Measurements from ENCODE around the gene PCK1. TPM values are rescaled to one million over a fixed set of nuclear protein-coding genes. Genes with fewer than 3 reads are reported as not detected.

Gene PCK1
- total and polyA plus RNA-seq, 2 of the 13 experiments (the other 11 are each of a cell fraction or from before 2014, with no cell fraction given): 6.5 to 12.6 TPM

- no peak for TF ChIP-seq ZBTB40 (IDR thresholded peaks at IDR 0.05)
- no peak for TF ChIP-seq ZBTB40 (CRISPR knock-in tag; IDR thresholded peaks at IDR 0.05)
- peak; percentile 58; the same call in 1 of the 2 replicates for TF ChIP-seq ZNF331 (CRISPR knock-in tag; IDR thresholded peaks at IDR 0.05)
- no peak for TF ChIP-seq SOX6 (IDR thresholded peaks at IDR 0.05)
- 0 out of 2 replicates have a peak, but pooled peaks have one; percentile 38 for TF ChIP-seq SOX6 (CRISPR knock-in tag; IDR thresholded peaks at IDR 0.05)
- TF ChIP-seq ZNF839 (CRISPR knock-in tag; IDR thresholded peaks at IDR 0.05; ENCODE audit: borderline replicate concordance): no peak
- no peak for TF ChIP-seq POLR2AphosphoS2 (IDR thresholded peaks at IDR 0.05; ENCODE audit: low read depth, low read length)
- TF ChIP-seq PAWR (CRISPR knock-in tag; IDR thresholded peaks at IDR 0.05; ENCODE audit: borderline replicate concordance): no peak
- TF ChIP-seq ZNF75D (CRISPR knock-in tag; IDR thresholded peaks at IDR 0.05; ENCODE audit: borderline replicate concordance): no peak
- no peak for TF ChIP-seq ZNF337 (CRISPR knock-in tag; IDR thresholded peaks at IDR 0.05; ENCODE audit: borderline replicate concordance, low read depth)
- no peak for TF ChIP-seq ZNF678 (CRISPR knock-in tag; IDR thresholded peaks at IDR 0.05)
- no peak; the same call in 1 of the 2 replicates for TF ChIP-seq ARHGAP35 (CRISPR knock-in tag; IDR thresholded peaks at IDR 0.05; ENCODE audit: borderline replicate concordance)
- TF ChIP-seq JUND (CRISPR knock-in tag; IDR thresholded peaks at IDR 0.05): no peak
- peak; percentile 59; the same call in 1 of the 2 replicates for TF ChIP-seq ZNF501 (CRISPR knock-in tag; IDR thresholded peaks at IDR 0.05)
- TF ChIP-seq ZSCAN29 (CRISPR knock-in tag; conservative IDR thresholded peaks at IDR 0.05): no peak
- TF ChIP-seq MEIS2 (CRISPR knock-in tag; IDR thresholded peaks at IDR 0.05): no peak
- TF ChIP-seq ZNF790 (CRISPR knock-in tag; IDR thresholded peaks at IDR 0.05; ENCODE audit: borderline replicate concordance): no peak
- TF ChIP-seq SP4 (CRISPR knock-in tag; IDR thresholded peaks at IDR 0.05): no peak
- no peak for TF ChIP-seq ZNF564 (CRISPR knock-in tag; IDR thresholded peaks at IDR 0.05)
- TF ChIP-seq RBFOX2 (IDR thresholded peaks at IDR 0.05; ENCODE audit: low read depth, low read length): no peak
- TF ChIP-seq BCL6 (CRISPR knock-in tag; IDR thresholded peaks at IDR 0.05): no peak
- TF ChIP-seq ZSCAN25 (CRISPR knock-in tag; IDR thresholded peaks at IDR 0.05): no peak
- TF ChIP-seq TBX3 (IDR thresholded peaks at IDR 0.05; ENCODE audit: borderline replicate concordance): no peak
Observed at GRCh38 chr20:57514273-57514751, 46.6 kb upstream of the PCK1 start (continued).
